ENCODE results near the gene RRP1B.
A peak's percentile ranks its signal among the peaks of the same experiment; 100 is the strongest.
"Not testable (repeated sequence)": the region's sequence is repeated elsewhere in the genome, so short reads cannot be mapped to it uniquely, and the experiment has no call there.

RRP1B gene

DNA sequence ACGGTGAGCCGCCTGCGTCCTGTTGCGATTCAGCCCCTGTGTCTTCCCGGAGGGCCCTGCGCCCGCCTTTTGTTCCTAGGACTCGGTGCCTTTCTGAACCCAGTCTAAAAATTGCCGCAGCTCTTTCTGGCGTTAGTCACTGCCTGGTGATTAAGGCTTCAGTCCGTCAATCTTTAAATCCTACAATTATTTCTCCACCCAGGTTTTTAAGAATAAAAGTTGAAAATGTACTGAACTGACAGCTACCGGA is 43.4 kb downstream of the RRP1B start:
- H3K4me3 ChIP-seq (ENCODE audit: low read length): no peak overlapping the region

DNA sequence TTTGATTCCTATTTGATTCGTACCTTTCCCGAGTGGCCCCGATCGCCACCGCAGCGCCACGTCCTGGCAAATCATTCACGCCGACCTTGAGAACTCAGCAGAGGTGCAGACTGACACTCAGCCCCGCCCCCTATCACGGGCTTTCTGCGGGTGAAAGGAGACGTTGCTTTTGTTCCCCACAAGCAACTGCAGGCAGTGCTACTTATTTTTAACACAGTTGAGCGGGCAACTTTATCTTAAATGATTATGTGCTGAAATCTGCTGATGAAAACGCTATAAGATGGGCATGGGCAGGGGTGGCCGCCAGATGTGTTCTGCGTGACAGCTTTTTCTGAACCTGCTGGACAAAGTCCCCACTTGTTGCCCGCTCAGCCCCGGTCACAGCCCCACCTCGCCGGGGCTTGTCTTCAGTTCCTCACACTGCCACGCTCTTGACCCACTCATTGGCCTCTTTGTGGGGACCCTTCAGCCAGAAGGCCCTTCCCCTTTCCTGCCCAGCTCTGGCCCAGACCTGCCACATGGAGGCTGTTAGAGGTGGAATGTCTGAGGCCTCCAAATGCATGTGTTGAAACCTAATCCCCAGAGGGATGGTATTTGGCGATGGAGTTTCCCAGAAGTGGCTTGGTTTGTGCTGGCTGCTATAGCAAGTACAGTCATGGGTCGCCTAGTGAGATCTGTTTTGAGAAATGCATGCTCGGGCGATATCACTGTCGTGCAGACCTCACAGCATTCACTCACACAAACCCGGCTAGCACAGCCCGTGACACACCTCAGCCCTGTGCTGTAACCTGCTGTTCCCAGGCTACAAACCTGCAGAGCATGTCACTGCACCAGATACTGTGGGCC is 43.9 kb downstream of the RRP1B start:
- no peak overlapping the region for H3K4me3 ChIP-seq (ENCODE audit: low read length)
- H3K9me3 ChIP-seq (ENCODE audit: low read length): no peaks in the 10 kb centered on the region
- H2AFZ ChIP-seq (ENCODE audit: low read depth, low read length): peak overlapping the region; percentile 2
- H3K4me1 ChIP-seq (ENCODE audit: insufficient read depth, low read length): peaks cover 22% of the 10 kb centered on the region
- no peaks in the 10 kb centered on the region for H3K27me3 ChIP-seq (ENCODE audit: insufficient read depth, low read length)
- no peaks in the 10 kb centered on the region for H3K36me3 ChIP-seq (ENCODE audit: insufficient read depth, low read length)

More for the DNA sequence above, 43.4 kb downstream of the RRP1B start:
- H2AFZ ChIP-seq (ENCODE audit: low read depth, low read length): peak overlapping the region; percentile 2
- H3K36me3 ChIP-seq (ENCODE audit: insufficient read depth, low read length): no peaks in the 10 kb centered on the region
- no peaks in the 10 kb centered on the region for H3K27me3 ChIP-seq (ENCODE audit: insufficient read depth, low read length)
- H3K9me3 ChIP-seq (ENCODE audit: low read length): no peaks in the 10 kb centered on the region
- H3K4me1 ChIP-seq (ENCODE audit: insufficient read depth, low read length): peaks cover 22% of the 10 kb centered on the region

DNA sequence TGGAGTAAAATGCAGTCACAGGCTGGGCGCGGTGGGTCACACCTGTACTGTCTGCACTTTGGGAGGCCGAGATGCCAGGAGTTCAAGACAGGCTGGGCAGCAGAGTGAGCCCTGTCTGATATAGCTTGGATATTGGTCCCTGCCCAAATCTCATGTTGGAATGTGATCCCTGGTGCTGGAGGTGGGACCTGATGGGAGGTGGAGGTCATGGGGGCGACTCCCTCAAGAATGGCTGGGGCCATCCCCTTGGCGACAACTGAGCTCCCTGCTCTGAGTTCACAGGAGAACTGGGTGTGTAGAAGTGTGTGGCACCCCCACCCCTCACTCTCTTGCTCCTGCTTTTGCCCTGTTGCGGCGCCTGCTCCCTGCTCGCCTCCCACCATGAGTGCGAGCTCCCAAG is 48.1 kb downstream of the RRP1B start:
- Histone ChIP-seq H3K36me3 (ENCODE audit: insufficient read depth, low read length) (no peaks in the 10 kb centered on the region), H3K9me3 (ENCODE audit: low read length) (no peaks in the 10 kb centered on the region), H2AFZ (ENCODE audit: low read depth, low read length) (no peak overlapping the region), H3K4me1 (ENCODE audit: insufficient read depth, low read length) (peaks cover 13% of the 10 kb centered on the region), H3K27me3 (ENCODE audit: insufficient read depth, low read length) (no peaks in the 10 kb centered on the region), H3K4me3 (ENCODE audit: low read length) (no peak overlapping the region)

DNA sequence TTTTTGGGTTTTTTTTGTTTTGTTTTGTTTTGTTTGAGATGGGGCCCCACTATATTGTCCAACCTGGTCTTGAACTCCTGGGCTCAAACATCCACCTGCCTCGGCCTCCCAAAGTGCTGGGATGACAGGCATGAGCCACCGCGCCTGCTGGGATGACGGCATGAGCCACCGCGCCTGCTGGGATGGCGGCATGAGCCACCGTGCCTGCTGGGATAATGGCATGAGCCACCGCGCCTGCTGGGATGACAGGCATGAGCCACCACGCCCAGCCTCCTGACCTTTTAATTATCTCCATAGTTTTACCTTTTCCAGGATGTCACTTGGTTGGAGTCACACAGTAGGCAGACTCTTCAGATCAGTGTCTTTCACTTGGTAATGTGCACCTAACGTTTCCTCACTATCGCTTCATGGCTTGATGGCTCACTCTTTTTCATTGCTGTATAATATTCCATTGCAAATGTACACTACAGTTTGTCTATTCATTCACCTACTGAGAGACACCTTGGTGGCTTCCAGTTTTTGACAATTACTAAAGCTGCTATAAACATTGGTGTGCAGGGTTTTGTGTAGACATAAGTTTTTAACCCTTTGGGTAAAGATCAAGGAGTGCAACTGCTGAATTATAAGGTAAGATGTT is 49.5 kb downstream of the RRP1B start:
- no peaks in the 10 kb centered on the region for H3K36me3 ChIP-seq (ENCODE audit: insufficient read depth, low read length)
- H3K9me3 ChIP-seq (ENCODE audit: low read length): no peaks in the 10 kb centered on the region
- no peaks in the 10 kb centered on the region for H3K4me1 ChIP-seq (ENCODE audit: insufficient read depth, low read length)
- H3K4me3 ChIP-seq (ENCODE audit: low read length): no peak overlapping the region
- H2AFZ ChIP-seq (ENCODE audit: low read depth, low read length): no peak overlapping the region
- no peaks in the 10 kb centered on the region for H3K27me3 ChIP-seq (ENCODE audit: insufficient read depth, low read length)

DNA sequence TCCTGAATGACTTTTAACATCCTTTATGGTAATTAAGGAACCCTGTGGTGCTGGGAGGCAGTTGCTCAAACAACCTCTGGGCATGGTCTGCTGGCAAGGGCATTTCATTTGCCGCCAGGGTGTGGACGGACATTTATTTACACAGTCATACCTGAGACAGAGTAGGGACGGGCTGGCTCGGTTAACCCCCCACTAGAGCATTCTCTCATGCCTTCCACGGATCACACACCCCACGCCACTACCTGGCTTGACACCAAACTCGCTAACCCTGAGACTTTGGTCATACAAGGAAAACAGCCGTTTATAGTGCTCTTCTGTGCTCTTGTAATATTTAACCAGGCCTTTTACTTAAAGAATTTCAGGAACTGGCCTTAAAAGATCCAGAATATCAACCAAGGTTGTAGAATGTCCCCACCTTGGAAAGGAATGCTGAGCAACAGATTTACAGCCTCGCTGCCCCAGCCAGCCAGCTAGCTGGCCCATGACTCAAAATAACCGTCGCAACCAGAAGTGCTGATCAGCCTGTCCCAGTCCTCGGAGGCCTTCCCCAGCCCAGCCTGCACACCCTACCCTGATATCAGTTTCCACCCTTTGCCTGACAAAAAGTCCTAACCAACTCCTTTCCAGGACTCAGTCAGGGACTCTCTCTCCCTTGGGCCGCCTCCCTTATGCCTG is 53.0 kb downstream of the RRP1B start:
- Histone ChIP-seq H3K4me3 (ENCODE audit: low read length) (no peak overlapping the region), H3K4me1 (ENCODE audit: insufficient read depth, low read length) (no peaks in the 10 kb centered on the region), H3K27me3 (ENCODE audit: insufficient read depth, low read length) (no peaks in the 10 kb centered on the region), H3K9me3 (ENCODE audit: low read length) (peaks cover 3% of the 10 kb centered on the region), H3K36me3 (ENCODE audit: insufficient read depth, low read length) (no peaks in the 10 kb centered on the region), H2AFZ (ENCODE audit: low read depth, low read length) (no peak overlapping the region)

DNA sequence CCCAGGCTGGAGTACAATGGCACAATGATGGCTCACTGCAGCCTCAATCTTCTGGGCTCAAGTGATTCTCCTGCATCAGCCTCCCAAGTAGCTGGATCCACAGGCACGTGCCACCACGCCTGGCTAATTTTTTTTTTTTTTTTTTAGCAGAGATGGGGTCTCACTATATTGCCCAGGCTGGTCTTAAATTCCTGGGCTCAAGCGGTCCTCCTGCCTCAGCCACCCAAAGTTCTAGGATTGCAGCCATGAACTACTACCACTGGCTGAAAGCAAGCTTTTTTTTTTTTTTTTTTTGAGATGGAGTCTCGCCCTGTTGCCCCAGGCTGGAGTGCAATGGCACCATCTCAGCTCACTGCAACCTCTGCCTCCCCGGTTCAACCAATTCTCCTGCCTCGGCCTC is 53.8 kb downstream of the RRP1B start:
- not testable (repeated sequence) for H3K4me1 ChIP-seq (ENCODE audit: insufficient read depth, low read length); H3K9me3 ChIP-seq (ENCODE audit: low read length); H2AFZ ChIP-seq (ENCODE audit: low read depth, low read length); H3K36me3 ChIP-seq (ENCODE audit: insufficient read depth, low read length); H3K4me3 ChIP-seq (ENCODE audit: low read length); H3K27me3 ChIP-seq (ENCODE audit: insufficient read depth, low read length)

DNA sequence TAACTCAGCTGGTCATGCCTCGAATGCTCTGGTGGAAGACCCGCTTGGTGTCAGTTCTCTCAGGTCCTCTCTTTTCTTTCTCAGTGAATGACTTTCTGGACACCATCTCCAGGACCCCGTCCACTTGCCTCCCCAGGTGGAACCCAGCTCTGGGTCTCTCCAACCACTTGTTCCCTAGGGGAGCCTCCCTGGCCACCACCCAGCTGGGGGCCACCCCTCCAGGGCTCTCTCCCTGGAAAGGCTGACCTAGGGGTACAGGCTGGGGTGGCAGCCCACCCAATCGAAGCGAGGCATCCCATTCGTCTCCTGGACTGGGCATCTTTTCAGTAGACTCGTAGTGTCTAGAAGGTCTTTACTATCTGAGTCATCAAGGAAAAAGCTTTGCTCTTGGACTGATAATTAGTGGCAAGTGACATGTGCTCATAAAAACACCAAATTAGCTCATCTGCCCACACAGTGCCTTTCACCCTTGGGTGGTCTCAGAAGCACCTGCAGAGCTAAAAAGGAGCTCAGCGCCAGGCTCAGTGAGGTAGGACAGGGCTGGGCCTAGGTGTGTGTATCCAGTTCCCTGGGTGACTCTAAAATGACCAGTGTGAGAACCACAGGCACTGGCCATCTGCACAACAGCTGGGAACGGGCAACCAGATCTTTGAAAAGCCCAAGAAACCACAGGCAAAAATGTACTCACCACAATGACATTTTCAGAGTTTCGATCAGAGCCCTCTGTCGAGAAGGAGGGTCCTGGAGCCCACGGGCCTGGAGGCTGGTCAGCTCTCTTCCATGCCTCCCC is 57.2 kb downstream of the RRP1B start:
- Histone ChIP-seq H3K36me3 (ENCODE audit: insufficient read depth, low read length) (no peaks in the 10 kb centered on the region), H3K4me1 (ENCODE audit: insufficient read depth, low read length) (peaks cover 10% of the 10 kb centered on the region), H3K27me3 (ENCODE audit: insufficient read depth, low read length) (no peaks in the 10 kb centered on the region), H3K4me3 (ENCODE audit: low read length) (no peak overlapping the region), H2AFZ (ENCODE audit: low read depth, low read length) (no peak overlapping the region), H3K9me3 (ENCODE audit: low read length) (peaks cover 3% of the 10 kb centered on the region)

DNA sequence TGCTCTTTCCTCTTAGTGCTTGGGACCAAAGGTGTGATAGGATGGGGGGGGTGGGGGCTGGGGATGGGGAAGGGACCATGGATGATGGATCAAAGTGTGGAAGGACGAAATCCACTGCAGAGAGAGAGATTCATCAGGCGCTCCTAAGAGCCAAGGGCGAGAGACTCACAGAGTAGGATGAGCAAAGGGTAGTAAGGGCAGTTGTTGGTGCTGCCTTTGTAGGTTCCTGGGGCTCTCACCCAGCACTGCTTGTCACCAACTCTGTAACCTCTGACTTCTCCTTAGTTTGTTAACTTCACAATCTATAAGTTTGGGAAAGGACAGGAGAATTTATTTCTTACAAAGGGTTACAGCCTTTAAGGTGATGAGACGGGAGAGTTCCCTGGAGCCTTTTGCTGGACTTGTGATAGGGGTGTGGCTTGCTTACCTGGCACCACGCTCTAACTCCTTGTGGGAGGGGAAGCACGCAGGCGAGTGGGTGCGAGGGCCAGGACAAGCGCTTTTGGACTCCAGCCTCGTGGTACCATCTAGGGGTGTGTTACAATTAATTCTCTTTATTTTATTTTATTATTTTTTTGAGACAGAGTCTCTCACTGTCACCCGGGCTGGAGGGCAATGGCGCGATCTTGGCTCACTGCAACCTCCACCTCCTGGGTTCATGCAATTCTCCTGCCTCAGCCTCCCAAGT is 58.0 kb downstream of the RRP1B start:
- Histone ChIP-seq H2AFZ (ENCODE audit: low read depth, low read length) (no peak overlapping the region), H3K36me3 (ENCODE audit: insufficient read depth, low read length) (no peaks in the 10 kb centered on the region), H3K27me3 (ENCODE audit: insufficient read depth, low read length) (no peaks in the 10 kb centered on the region), H3K4me1 (ENCODE audit: insufficient read depth, low read length) (peaks cover 10% of the 10 kb centered on the region), H3K9me3 (ENCODE audit: low read length) (peaks cover 3% of the 10 kb centered on the region), H3K4me3 (ENCODE audit: low read length) (no peak overlapping the region)

DNA sequence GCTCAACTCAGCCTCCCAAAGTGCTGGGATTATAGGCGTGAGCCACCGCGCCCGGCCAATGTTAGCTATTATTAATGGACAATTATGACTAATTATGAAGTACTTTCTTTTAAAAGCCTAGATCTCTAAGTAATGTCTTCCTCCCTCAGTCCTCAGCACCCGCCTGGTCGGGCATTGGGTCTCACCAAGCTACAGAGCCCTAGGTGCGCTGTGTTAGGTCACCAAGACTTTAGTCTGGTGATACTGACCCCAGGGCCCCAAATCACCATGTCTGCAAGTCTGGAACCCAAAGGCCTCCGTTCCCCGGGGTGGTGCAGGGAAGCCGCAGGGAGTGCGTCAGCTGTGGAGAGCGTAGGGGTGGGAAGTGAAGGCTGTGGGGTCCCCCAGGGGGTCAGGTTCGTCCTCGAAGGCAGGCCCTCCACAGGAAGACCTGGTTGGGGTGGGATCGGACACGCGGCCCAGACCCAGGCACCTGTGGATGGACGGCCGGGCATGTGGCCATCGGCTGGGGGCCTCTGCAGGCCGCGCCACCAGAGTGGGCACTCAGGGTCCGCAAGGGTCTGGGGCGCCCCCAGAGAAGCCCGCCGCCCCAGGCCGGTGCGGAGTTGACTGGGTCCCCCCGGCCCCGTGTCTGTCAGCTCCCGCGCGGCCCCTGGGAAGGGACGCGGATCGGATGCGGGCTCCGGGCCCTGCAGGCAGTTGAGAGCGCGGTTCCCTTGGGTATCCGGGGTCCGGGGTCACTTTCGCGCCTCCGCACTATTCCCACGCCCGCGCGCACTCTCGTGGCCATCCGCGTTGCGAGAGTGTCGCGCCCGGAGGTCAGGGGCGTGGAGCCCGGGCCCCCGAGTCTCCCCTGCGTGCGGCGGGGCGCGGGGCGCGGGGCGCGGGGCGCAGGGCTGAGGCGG is 58.9 kb downstream of the RRP1B start:
- H3K36me3 ChIP-seq (ENCODE audit: insufficient read depth, low read length): no peaks in the 10 kb centered on the region
- peaks cover 3% of the 10 kb centered on the region for H3K9me3 ChIP-seq (ENCODE audit: low read length)
- H3K4me1 ChIP-seq (ENCODE audit: insufficient read depth, low read length): peaks cover 10% of the 10 kb centered on the region
- H3K27me3 ChIP-seq (ENCODE audit: insufficient read depth, low read length): no peaks in the 10 kb centered on the region
- H3K4me3 ChIP-seq (ENCODE audit: low read length): peak overlapping the region; percentile 89
- peak overlapping the region; percentile 89 for H2AFZ ChIP-seq (ENCODE audit: low read depth, low read length)

DNA sequence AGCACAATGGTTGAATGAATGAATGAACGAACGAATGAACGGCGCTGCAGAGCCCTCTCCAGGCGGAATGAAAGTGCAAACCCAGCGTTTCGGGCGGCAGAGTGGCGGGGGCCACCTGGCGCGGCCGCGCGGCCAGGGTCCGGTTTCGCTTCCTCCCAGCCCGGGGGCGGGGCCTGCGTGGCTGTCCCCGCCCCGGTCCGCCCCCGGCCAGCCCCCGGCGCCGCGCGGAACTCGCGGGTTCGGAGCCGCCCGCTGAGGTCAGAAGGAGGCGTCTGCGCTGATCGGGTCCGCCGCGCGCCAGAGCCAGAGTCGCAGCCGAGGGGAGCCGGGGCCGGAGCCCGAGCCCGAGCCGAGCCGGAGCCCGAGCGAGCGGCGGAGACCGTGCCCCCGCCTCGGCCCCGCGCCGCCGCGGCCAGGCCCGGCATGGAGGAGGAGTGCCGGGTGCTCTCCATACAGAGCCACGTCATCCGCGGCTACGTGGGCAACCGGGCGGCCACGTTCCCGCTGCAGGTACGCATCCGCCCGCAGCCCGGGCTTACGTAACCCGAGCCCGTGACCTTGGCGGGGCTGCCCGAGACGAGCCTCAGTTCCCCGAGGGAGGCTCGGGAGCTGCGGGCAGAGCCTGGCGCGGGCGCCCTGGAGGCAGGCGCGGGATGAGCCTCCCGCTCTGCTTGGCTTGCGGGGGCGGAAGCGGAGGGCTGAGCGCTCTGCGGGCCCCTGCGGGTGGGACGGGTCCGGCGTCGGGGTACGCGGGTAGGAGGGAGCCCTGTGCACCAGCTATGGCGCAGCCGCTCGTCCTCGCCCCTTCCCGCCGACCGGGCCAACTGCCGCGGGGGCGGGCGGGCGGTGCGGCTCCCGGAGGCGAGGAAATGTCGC is 59.8 kb downstream of the RRP1B start, which contains the start of gene PDXK:
Gene PDXK, plus strand, starts transcription at position 258 of the 876 bp plus-strand sequence. Its CDS starts 166 bp downstream, at position 424.
- Histone ChIP-seq H3K36me3 (ENCODE audit: insufficient read depth, low read length) (no peaks in the 10 kb centered on the region), H3K27me3 (ENCODE audit: insufficient read depth, low read length) (no peaks in the 10 kb centered on the region), H3K4me1 (ENCODE audit: insufficient read depth, low read length) (peaks cover 10% of the 10 kb centered on the region), H3K4me3 (ENCODE audit: low read length) (peak within 1 kb of the TSS; percentile 89), H3K9me3 (ENCODE audit: low read length) (peaks cover 3% of the 10 kb centered on the region), H2AFZ (ENCODE audit: low read depth, low read length) (peak within 1 kb of the TSS; percentile 89)

All from neuron (in vitro differentiated cells).